Activated T-cell treated with anti-CD3 and anti-CD28 coated beads, Interleukin-2, amount 50 U/mL, for 72 hours (primary cell): ENCODE data around the gene PLEKHH2. TPM values are rescaled to one million over a fixed set of nuclear protein-coding genes. Genes with fewer than 3 reads are reported as not detected.

Experiments used
- ATAC-seq, 2 donors: fragments of 150-1000 bp; cut with Tn5 transposase; replicated peaks in 1 of 2; 2 replicates each; pipeline ENCODE4 v1.10.0; 2021; ENCODE audit warnings: moderate library complexity in 2 of 2, mild to moderate bottlenecking in 1 of 2
- DNase-seq, 2 donors: peaks; one replicate each; pipeline ENCODE4 v3.0.0; 2021 to 2022; ENCODE audit warnings: mixed read lengths in 1 of 2
- H3K27ac Mint-ChIP-seq: one replicate; pipeline ENCODE4 v1.8.0; 2022; ENCODE audit warnings: mild to moderate bottlenecking, moderate library complexity, mixed read lengths
- H3K27me3 Mint-ChIP-seq: one replicate; pipeline ENCODE4 v1.8.0; 2022; ENCODE audit warnings: low read depth, mixed read lengths
- H3K36me3 Mint-ChIP-seq, 2 donors: one replicate each; pipeline ENCODE4 v1.8.0; 2022; ENCODE audit warnings: mixed read lengths in 2 of 2, mild to moderate bottlenecking in 1 of 2; ENCODE audit not compliant: insufficient read depth in 2 of 2
- H3K4me1 Mint-ChIP-seq: one replicate; pipeline ENCODE4 v1.8.0; 2022; ENCODE audit warnings: low read depth, mixed read lengths
- H3K4me3 Mint-ChIP-seq, 2 donors: one replicate each; pipeline ENCODE4 v1.8.0; 2022; ENCODE audit warnings: mild to moderate bottlenecking in 2 of 2, mixed read lengths in 2 of 2, moderate library complexity in 2 of 2
- H3K9me3 Mint-ChIP-seq, 2 donors: one replicate each; pipeline ENCODE4 v1.8.0; 2022; ENCODE audit warnings: mixed read lengths in 2 of 2
- total RNA-seq, 2 donors: library from RNA; stranded (reverse); gene quantifications; one replicate each; pipeline ENCODE4 v1.2.3, GENCODE V29; 2022

The PLEKHH2 gene
- total RNA-seq, 2 donors from 2014 or later = 4.3 to 4.5 TPM

- DNase-seq (no peak), ATAC-seq (peak in 1 of 2 donors; percentile 23)
- no peak overlapping the region for H3K4me3 Mint-ChIP-seq
- H3K4me1 Mint-ChIP-seq = no peaks in the 10 kb centered on the region
- no peak overlapping the region for H3K27ac Mint-ChIP-seq
- H3K36me3 Mint-ChIP-seq = peaks cover 0 to 1% of the 10 kb centered on the region in 2 donors
- peaks cover 14% of the 10 kb centered on the region for H3K27me3 Mint-ChIP-seq
- H3K9me3 Mint-ChIP-seq = no peaks in the 10 kb centered on the region
These were observed 100.2 kb downstream of the PLEKHH2 start for GRCh38 chr2:43737097-43737854.

- Mint-ChIP-seq H3K4me3 (no peak overlapping the region), H3K27me3 (peaks cover 14% of the 10 kb centered on the region), H3K4me1 (no peaks in the 10 kb centered on the region), H3K36me3 (peaks cover 0 to 1% of the 10 kb centered on the region in 2 donors), H3K27ac (no peak overlapping the region), H3K9me3 (no peaks in the 10 kb centered on the region)
- ATAC-seq = no peak
- no peak for DNase-seq
These were observed 100.8 kb downstream of the PLEKHH2 start for GRCh38 chr2:43737855-43738254.

GRCh38 chr2:43738257-43738656 lies 101.2 kb downstream of the PLEKHH2 start:
- DNase-seq (no peak), ATAC-seq (no peak)
- Mint-ChIP-seq H3K27ac (no peak overlapping the region), H3K9me3 (no peaks in the 10 kb centered on the region), H3K4me3 (no peak overlapping the region), H3K27me3 (peaks cover 14% of the 10 kb centered on the region), H3K4me1 (no peaks in the 10 kb centered on the region), H3K36me3 (peaks cover 0 to under 1% of the 10 kb centered on the region in 2 donors)

GRCh38 chr2:43743706-43744105 lies 106.6 kb downstream of the PLEKHH2 start:
- Mint-ChIP-seq H3K4me3 (no peak overlapping the region), H3K4me1 (no peaks in the 10 kb centered on the region), H3K36me3 (no peaks in the 10 kb centered on the region), H3K27me3 (peaks cover 5% of the 10 kb centered on the region), H3K27ac (no peak overlapping the region), H3K9me3 (no peaks in the 10 kb centered on the region)
- ATAC-seq = no peak
- no peak for DNase-seq

- Mint-ChIP-seq H3K27ac (no peak overlapping the region), H3K27me3 (peaks cover 5% of the 10 kb centered on the region), H3K9me3 (no peaks in the 10 kb centered on the region), H3K4me3 (no peak overlapping the region), H3K4me1 (no peaks in the 10 kb centered on the region), H3K36me3 (no peaks in the 10 kb centered on the region)
- DNase-seq = no peak
- ATAC-seq = no peak
These were observed 108.4 kb downstream of the PLEKHH2 start for GRCh38 chr2:43745457-43745856.

- Mint-ChIP-seq H3K4me3 (no peak overlapping the region), H3K4me1 (no peaks in the 10 kb centered on the region), H3K9me3 (no peaks in the 10 kb centered on the region), H3K27me3 (no peaks in the 10 kb centered on the region), H3K36me3 (no peaks in the 10 kb centered on the region), H3K27ac (no peak overlapping the region)
- no peak for ATAC-seq
- DNase-seq = peak; percentile 2 to 9
These were observed 111.3 kb downstream of the PLEKHH2 start for GRCh38 chr2:43748333-43748732.

GRCh38 chr2:43749583-43749982 lies 112.5 kb downstream of the PLEKHH2 start:
- Mint-ChIP-seq H3K27me3 (no peaks in the 10 kb centered on the region), H3K27ac (no peak overlapping the region), H3K4me3 (no peak overlapping the region), H3K36me3 (no peaks in the 10 kb centered on the region), H3K9me3 (no peaks in the 10 kb centered on the region), H3K4me1 (no peaks in the 10 kb centered on the region)
- ATAC-seq = no peak
- DNase-seq = no peak

GRCh38 chr2:43751476-43751990 lies 114.5 kb downstream of the PLEKHH2 start:
- DNase-seq = no peak

GRCh38 chr2:43752302-43752701 lies 115.2 kb downstream of the PLEKHH2 start:
- Mint-ChIP-seq H3K27me3 (no peaks in the 10 kb centered on the region), H3K36me3 (no peaks in the 10 kb centered on the region), H3K4me3 (no peak overlapping the region), H3K9me3 (no peaks in the 10 kb centered on the region), H3K4me1 (no peaks in the 10 kb centered on the region), H3K27ac (no peak overlapping the region)
- ATAC-seq = no peak
- no peak for DNase-seq

More at GRCh38 chr2:43751476-43751990, 114.5 kb downstream of the PLEKHH2 start:
- Mint-ChIP-seq H3K4me3 (no peak overlapping the region), H3K27me3 (no peaks in the 10 kb centered on the region), H3K27ac (no peak overlapping the region), H3K9me3 (no peaks in the 10 kb centered on the region), H3K36me3 (no peaks in the 10 kb centered on the region), H3K4me1 (no peaks in the 10 kb centered on the region)
- no peak for ATAC-seq

- H3K27ac Mint-ChIP-seq = no peak overlapping the region
- H3K4me3 Mint-ChIP-seq = no peak overlapping the region
- H3K9me3 Mint-ChIP-seq = no peaks in the 10 kb centered on the region
- no peak for ATAC-seq
- H3K36me3 Mint-ChIP-seq = no peaks in the 10 kb centered on the region
- no peaks in the 10 kb centered on the region for H3K4me1 Mint-ChIP-seq
- no peaks in the 10 kb centered on the region for H3K27me3 Mint-ChIP-seq
- DNase-seq = no peak
These were observed 117.1 kb downstream of the PLEKHH2 start for GRCh38 chr2:43754180-43754579.

GRCh38 chr2:43758739-43759138 lies 121.7 kb downstream of the PLEKHH2 start:
- H3K4me1 Mint-ChIP-seq = peaks cover 18% of the 10 kb centered on the region
- no peaks in the 10 kb centered on the region for H3K36me3 Mint-ChIP-seq
- no peak overlapping the region for H3K4me3 Mint-ChIP-seq

GRCh38 chr2:43759195-43759594 lies 122.1 kb downstream of the PLEKHH2 start:
- H3K36me3 Mint-ChIP-seq = no peaks in the 10 kb centered on the region
- H3K4me1 Mint-ChIP-seq = peaks cover 18% of the 10 kb centered on the region
- DNase-seq (no peak), ATAC-seq (no peak)
- H3K27ac Mint-ChIP-seq = no peak overlapping the region
- no peaks in the 10 kb centered on the region for H3K9me3 Mint-ChIP-seq
- H3K4me3 Mint-ChIP-seq = no peak overlapping the region
- no peaks in the 10 kb centered on the region for H3K27me3 Mint-ChIP-seq

More at GRCh38 chr2:43758739-43759138, 121.7 kb downstream of the PLEKHH2 start:
- ATAC-seq (no peak), DNase-seq (no peak)
- Mint-ChIP-seq H3K27me3 (no peaks in the 10 kb centered on the region), H3K27ac (no peak overlapping the region), H3K9me3 (no peaks in the 10 kb centered on the region)

- Mint-ChIP-seq H3K36me3 (no peaks in the 10 kb centered on the region), H3K27ac (peak overlapping the region; percentile 85), H3K4me3 (peak overlapping the region in 1 of 2 donors; percentile 67), H3K27me3 (no peaks in the 10 kb centered on the region), H3K9me3 (no peaks in the 10 kb centered on the region), H3K4me1 (peaks cover 36% of the 10 kb centered on the region)
- DNase-seq (no peak), ATAC-seq (peak; percentile 90)
These were observed 125.2 kb downstream of the PLEKHH2 start for GRCh38 chr2:43762286-43762685.

- DNase-seq = no peak
- no peaks in the 10 kb centered on the region for H3K36me3 Mint-ChIP-seq
- H3K4me3 Mint-ChIP-seq = no peak overlapping the region
- H3K9me3 Mint-ChIP-seq = no peaks in the 10 kb centered on the region
- no peak for ATAC-seq
- no peak overlapping the region for H3K27ac Mint-ChIP-seq
- no peaks in the 10 kb centered on the region for H3K27me3 Mint-ChIP-seq
- H3K4me1 Mint-ChIP-seq = peaks cover 36% of the 10 kb centered on the region
These were observed 126.0 kb downstream of the PLEKHH2 start for GRCh38 chr2:43763091-43763490.
